ENCODE data around the gene KRTAP5-1. TPM values are rescaled to one million over a fixed set of nuclear protein-coding genes. Genes with fewer than 3 reads are reported as not detected.
"Not testable (repeated sequence)": the region's sequence is repeated elsewhere in the genome, so short reads cannot be mapped to it uniquely, and the experiment has no call there.

The KRTAP5-1 gene
- total and polyA plus RNA-seq, 2 experiments from 2014 or later: not detected

DNA sequence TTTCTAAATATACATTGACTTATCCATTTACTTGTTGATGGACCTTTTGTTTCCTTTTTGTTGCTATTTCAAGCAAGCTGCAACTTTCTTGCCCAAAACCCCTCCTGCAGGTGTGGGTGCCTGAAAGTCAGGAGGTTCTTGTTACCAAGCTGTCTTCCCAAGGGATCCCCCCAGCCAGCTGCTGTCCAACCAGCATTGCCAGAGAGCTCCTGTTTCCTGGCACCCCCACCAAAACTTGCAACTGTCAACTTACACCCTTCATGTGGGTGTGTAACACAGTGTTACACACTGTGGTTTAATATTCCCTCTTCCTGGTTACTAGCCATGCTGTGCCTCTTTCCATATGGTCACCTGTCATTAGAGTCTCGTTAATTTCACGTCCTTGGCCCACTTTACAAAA lies 1.6 kb upstream of the KRTAP5-1 start:
- H3K9me3 ChIP-seq (ENCODE audit: low read depth): no peaks in the 10 kb centered on the region
- H3K27ac ChIP-seq: no peak overlapping the region
- no peak overlapping the region for H3K4me3 ChIP-seq
- TF ChIP-seq, protein P1, sequence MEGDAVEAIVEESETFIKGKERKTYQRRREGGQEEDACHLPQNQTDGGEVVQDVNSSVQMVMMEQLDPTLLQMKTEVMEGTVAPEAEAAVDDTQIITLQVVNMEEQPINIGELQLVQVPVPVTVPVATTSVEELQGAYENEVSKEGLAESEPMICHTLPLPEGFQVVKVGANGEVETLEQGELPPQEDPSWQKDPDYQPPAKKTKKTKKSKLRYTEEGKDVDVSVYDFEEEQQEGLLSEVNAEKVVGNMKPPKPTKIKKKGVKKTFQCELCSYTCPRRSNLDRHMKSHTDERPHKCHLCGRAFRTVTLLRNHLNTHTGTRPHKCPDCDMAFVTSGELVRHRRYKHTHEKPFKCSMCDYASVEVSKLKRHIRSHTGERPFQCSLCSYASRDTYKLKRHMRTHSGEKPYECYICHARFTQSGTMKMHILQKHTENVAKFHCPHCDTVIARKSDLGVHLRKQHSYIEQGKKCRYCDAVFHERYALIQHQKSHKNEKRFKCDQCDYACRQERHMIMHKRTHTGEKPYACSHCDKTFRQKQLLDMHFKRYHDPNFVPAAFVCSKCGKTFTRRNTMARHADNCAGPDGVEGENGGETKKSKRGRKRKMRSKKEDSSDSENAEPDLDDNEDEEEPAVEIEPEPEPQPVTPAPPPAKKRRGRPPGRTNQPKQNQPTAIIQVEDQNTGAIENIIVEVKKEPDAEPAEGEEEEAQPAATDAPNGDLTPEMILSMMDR (IDR thresholded peaks at IDR 0.05; ENCODE audit: low read depth, low read length): no peak
- no peaks in the 10 kb centered on the region for H3K4me1 ChIP-seq (ENCODE audit: low read depth)
- DNase-seq (ENCODE audit: low read depth in 1 of 2, low spot score in 1 of 2): no peak
- peaks cover 54% of the 10 kb centered on the region for H3K27me3 ChIP-seq
- H3K36me3 ChIP-seq: no peaks in the 10 kb centered on the region

DNA sequence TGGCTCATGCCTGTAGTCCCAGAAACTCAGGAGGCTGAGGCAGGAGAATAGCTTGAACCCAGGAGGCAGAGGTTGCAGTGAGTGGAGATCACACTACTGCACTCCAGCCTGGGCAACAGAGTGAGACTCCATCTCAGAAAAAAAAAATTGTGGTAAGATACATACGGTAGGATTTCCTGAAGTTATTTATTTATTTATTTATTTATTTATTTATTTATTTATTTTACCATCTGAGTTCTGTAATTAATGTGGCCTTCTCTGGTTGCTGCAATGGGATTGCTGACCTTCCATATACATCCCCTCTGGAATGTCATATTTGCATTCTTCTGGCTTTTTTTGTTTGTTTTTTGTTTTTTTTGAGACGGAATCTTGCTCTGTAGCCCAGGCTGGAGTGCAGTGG lies 2.2 kb downstream of the KRTAP5-1 start:
- not testable (repeated sequence) for H3K36me3 ChIP-seq; H3K4me3 ChIP-seq; H3K4me1 ChIP-seq (ENCODE audit: low read depth); H3K27ac ChIP-seq; H3K9me3 ChIP-seq (ENCODE audit: low read depth); DNase-seq (ENCODE audit: low read depth in 1 of 2, low spot score in 1 of 2)
- H3K27me3 ChIP-seq: peaks cover 40% of the 10 kb centered on the region

DNA sequence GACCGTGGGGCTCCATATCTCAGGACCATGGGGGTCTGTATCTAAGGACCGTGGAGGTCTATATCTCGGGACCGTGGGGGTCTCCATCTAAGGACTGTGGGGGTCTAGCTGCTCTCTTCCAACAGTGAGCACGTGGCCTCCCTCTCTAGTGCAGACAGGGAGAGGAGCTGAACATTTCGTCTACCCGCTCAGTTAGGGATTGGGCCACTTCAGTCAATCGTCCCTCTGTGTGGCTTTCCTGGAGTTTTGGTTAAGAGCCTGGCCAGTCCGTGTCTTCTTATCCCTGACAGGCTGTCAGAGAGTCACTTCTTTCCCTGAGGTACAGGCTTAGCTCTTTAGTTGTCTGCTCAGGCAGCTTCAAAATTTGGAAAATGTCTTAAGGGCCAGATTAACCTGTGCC lies 3.1 kb downstream of the KRTAP5-1 start:
- Histone ChIP-seq H3K4me1 (ENCODE audit: low read depth) (no peaks in the 10 kb centered on the region), H3K27me3 (peaks cover 37% of the 10 kb centered on the region), H3K9me3 (ENCODE audit: low read depth) (no peaks in the 10 kb centered on the region), H3K36me3 (no peaks in the 10 kb centered on the region), H3K4me3 (no peak overlapping the region), H3K27ac (no peak overlapping the region)
- TF ChIP-seq, protein P1 (IDR thresholded peaks at IDR 0.05; ENCODE audit: low read depth, low read length): no peak
- no peak for DNase-seq (ENCODE audit: low read depth in 1 of 2, low spot score in 1 of 2)

DNA sequence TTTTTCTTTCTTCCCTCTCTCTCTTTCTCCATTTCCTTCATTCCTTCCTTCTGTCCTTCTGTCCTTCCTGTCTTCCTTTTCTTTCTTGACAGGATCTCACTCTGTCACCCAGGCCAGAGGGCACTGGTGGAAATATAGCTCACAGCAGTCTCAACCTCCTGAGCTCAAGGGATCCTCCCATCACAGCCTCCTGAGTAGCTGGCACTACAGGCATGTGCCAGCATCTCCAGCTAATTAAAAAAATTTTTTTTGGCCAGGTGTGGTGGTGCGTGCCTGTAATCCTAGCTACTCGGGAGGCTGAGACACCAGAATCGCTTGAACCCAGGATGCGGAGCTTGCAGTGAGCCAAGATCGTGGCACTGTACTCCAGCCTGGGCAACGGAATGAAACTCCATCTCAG lies 8.3 kb downstream of the KRTAP5-1 start:
- no peak for DNase-seq (ENCODE audit: low read depth in 1 of 2, low spot score in 1 of 2)
- Histone ChIP-seq H3K4me3 (no peak overlapping the region), H3K27me3 (peaks cover 57% of the 10 kb centered on the region), H3K9me3 (ENCODE audit: low read depth) (no peaks in the 10 kb centered on the region), H3K27ac (no peak overlapping the region), H3K4me1 (ENCODE audit: low read depth) (peaks cover 3% of the 10 kb centered on the region), H3K36me3 (no peaks in the 10 kb centered on the region)
- TF ChIP-seq, protein P1 (IDR thresholded peaks at IDR 0.05; ENCODE audit: low read depth, low read length): no peak

DNA sequence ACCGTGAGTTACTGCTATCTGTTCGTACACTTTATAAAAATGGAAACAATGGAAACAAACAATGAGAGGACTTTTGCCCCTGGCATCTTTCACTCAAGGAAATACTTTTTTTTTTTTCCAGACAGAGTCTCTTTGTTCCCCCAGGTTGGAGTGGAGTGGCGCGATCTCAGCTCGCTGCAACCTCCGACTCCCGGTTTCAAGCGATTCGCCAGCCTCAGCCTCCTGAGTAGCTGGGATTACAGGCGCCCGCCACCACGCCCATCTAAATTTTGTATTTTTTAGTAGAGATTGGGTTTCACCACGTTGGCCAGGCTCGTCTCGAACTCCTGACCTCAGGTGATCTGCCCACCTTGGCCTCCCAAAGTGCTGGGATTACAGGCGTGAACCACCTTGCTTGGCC lies 9.3 kb downstream of the KRTAP5-1 start:
- H3K9me3 ChIP-seq (ENCODE audit: low read depth); DNase-seq (ENCODE audit: low read depth in 1 of 2, low spot score in 1 of 2); H3K4me1 ChIP-seq (ENCODE audit: low read depth); H3K4me3 ChIP-seq; H3K36me3 ChIP-seq; H3K27ac ChIP-seq: not testable (repeated sequence)
- peaks cover 67% of the 10 kb centered on the region for H3K27me3 ChIP-seq

GRCh38 chr11:1574933-1575242 lies 10.2 kb downstream of the KRTAP5-1 start:
- no peaks in the 10 kb centered on the region for H3K36me3 ChIP-seq
- H3K4me3 ChIP-seq: no peak overlapping the region
- TF ChIP-seq, protein P1 (IDR thresholded peaks at IDR 0.05; ENCODE audit: low read depth, low read length): no peak
- DNase-seq (ENCODE audit: low read depth in 1 of 2, low spot score in 1 of 2): no peak
- no peaks in the 10 kb centered on the region for H3K9me3 ChIP-seq (ENCODE audit: low read depth)
- H3K4me1 ChIP-seq (ENCODE audit: low read depth): peaks cover 3% of the 10 kb centered on the region
- peaks cover 75% of the 10 kb centered on the region for H3K27me3 ChIP-seq
- H3K27ac ChIP-seq: no peak overlapping the region
